Ovary (tissue), 9 donors: ENCODE results near the gene RBMS1. TPM values are rescaled to one million over a fixed set of nuclear protein-coding genes. Genes with fewer than 3 reads are reported as not detected.

Experiments
- DNase-seq, 5 donors: peaks; one replicate each; pipeline ENCODE4 v3.0.0-alpha.2; 2019 to 2020
- H3K27ac ChIP-seq, 2 donors: fragments of 200-600 bp; one replicate each; pipeline versions ENCODE4 v1.5.1 to v1.8.0; 2019 to 2022
- H3K27me3 ChIP-seq: fragments of 200-600 bp; one replicate; pipeline ENCODE4 v1.8.0; 2022
- H3K36me3 ChIP-seq: fragments of 200-600 bp; sonication (generic); one replicate; pipeline ENCODE4 v1.5.1; 2019
- H3K4me1 ChIP-seq: one replicate; pipeline ENCODE4 v1.8.1; 2013; ENCODE audit warnings: mild to moderate bottlenecking, moderate library complexity; ENCODE audit not compliant: insufficient read depth
- H3K4me3 ChIP-seq: fragments of 200-600 bp; sonication (generic); one replicate; pipeline ENCODE4 v1.5.1; 2017
- H3K9me3 ChIP-seq, 2 donors: fragments of 200-600 bp in 1 of 2; sonication (generic) in 1 of 2; one replicate each; pipeline versions ENCODE4 v1.5.1 to v1.8.1; 2013 to 2019; ENCODE audit warnings: mild to moderate bottlenecking in 1 of 2, moderate library complexity in 1 of 2
- CTCF ChIP-seq, 3 donors: fragments of 450-650 bp in 2 of 3; fragments of 200-600 bp in 1 of 3; IDR thresholded peaks; one replicate each; pipeline versions ENCODE4 v1.5.1 to v1.8.0; 2016 to 2022; ENCODE audit warnings: antibody characterized with exemption in 3 of 3, mild to moderate bottlenecking in 1 of 3
- EP300 ChIP-seq: sonication (generic); formaldehyde crosslinking; IDR thresholded peaks from one replicate; pipeline ENCODE4 v1.6.1; 2017; ENCODE audit warnings: antibody characterized with exemption
- POLR2A ChIP-seq: fragments of 450-650 bp; IDR thresholded peaks from one replicate; pipeline ENCODE4 v1.6.1; 2017; ENCODE audit warnings: antibody characterized with exemption, mild to moderate bottlenecking, moderate library complexity
- WGBS, 3 donors: extraction: QIAGEN DNeasy Blood & Tissue Kit in 1 of 3; methylation state at CpG; one replicate each; pipeline versions ENCODE4 v1.1.5 to v1.1.7; 2013 to 2017; 5-methylcytosine and 5-hydroxymethylcytosine counted together
- intact Hi-C, 4 donors: fragments of 100-400 bp; cut with DNase I; formaldehyde crosslinking; loops; one replicate each; pipeline versions ENCODE4 v1.11.0 to v1.15.1; 2022 to 2023
- polyA plus RNA-seq, 2 donors: library from polyadenylated mRNA; stranded (reverse); fragments of 200-250 nt in 1 of 2; fragments of 350-450 nt in 1 of 2; fragmentation: Illumina TruSeq in 1 of 2; extraction: RNeasy Lipid Tissue Mini Kit (QIAGEN cat#74804) in 1 of 2; gene quantifications; one replicate each; pipeline ENCODE4 v1.2.3, GENCODE V29; 2013 to 2014
- total RNA-seq, 7 donors: library from RNA; depleted of rRNA in 2 of 7; stranded (reverse); fragments of >200 nt in 2 of 7; fragmentation: NEBNext Ultra II Directional in 3 of 7; extraction: Animal tissue kit (Norgen Biotek cat#: 25700) in 3 of 7; gene quantifications; one replicate each; pipeline versions ENCODE4 v1.1.0 to v1.2.4, GENCODE V29; 2016 to 2023
- donor health status: DM: no; HTN: no; CAD: no; lungs with moderate emphysema.
- donor health status: DM: no; HTN: no; CAD: no.
- donor health status: Bipolar disorder and iron deficiency.
- donor health status: DM: yes; HTN: yes; CAD: no.
- donor health status: DM: no; HTN: no; CAD: no.
- donor health status: DM: yes; HTN: yes; CAD: no.

The RBMS1 gene
- total and polyA plus RNA-seq, 9 donors, result 50.7 to 91.9 (median 73.8) TPM

- Histone ChIP-seq H3K4me1 (no peaks in the 10 kb centered on the region), H3K27ac (no peak overlapping the region), H3K9me3 (no peaks in the 10 kb centered on the region), H3K4me3 (no peak overlapping the region), H3K27me3 (no peaks in the 10 kb centered on the region), H3K36me3 (no peaks in the 10 kb centered on the region)
- intact Hi-C loops, result no loop called here
- 91 to 100% (median 100%) methylated on average over 1 of the region's 1 CpG for WGBS, 3 donors
- no peak for DNase-seq
- no peak for TF ChIP-seq EP300
- TF ChIP-seq POLR2A, result no peak
These were observed 7.8 kb upstream of the RBMS1 start for GRCh38 chr2:160501370-160501769.

GRCh38 chr2:160499865-160500264 is 6.3 kb upstream of the RBMS1 start:
- no peak overlapping the region for H3K27ac ChIP-seq
- intact Hi-C loops, result loop anchor here in 1 of 4 donors (10.0 kb wide), 1 partner anchor 95 kb away; no protein-coding TSS in a partner anchor
- no peaks in the 10 kb centered on the region for H3K9me3 ChIP-seq
- no peak for TF ChIP-seq EP300
- TF ChIP-seq CTCF (IDR thresholded peaks at IDR 0.05), result no peak
- TF ChIP-seq POLR2A, result no peak
- H3K4me3 ChIP-seq, result no peak overlapping the region
- no peaks in the 10 kb centered on the region for H3K36me3 ChIP-seq
- no peaks in the 10 kb centered on the region for H3K4me1 ChIP-seq
- no peak for DNase-seq
- no peaks in the 10 kb centered on the region for H3K27me3 ChIP-seq
- 90 to 98% (median 96%) methylated on average over 1 of the region's 1 CpG for WGBS, 3 donors

GRCh38 chr2:160498137-160498536 is 4.5 kb upstream of the RBMS1 start:
- Histone ChIP-seq H3K4me3 (no peak overlapping the region), H3K36me3 (no peaks in the 10 kb centered on the region), H3K27me3 (no peaks in the 10 kb centered on the region), H3K9me3 (no peaks in the 10 kb centered on the region), H3K27ac (no peak overlapping the region), H3K4me1 (peaks cover 5% of the 10 kb centered on the region)
- TF ChIP-seq CTCF (IDR thresholded peaks at IDR 0.05) (no peak), POLR2A (no peak), EP300 (no peak)
- intact Hi-C loops, result loop anchor here in 1 of 4 donors (10.0 kb wide), 1 partner anchor 93 kb away; no protein-coding TSS in a partner anchor
- DNase-seq, result no peak
- WGBS, 3 donors, result 20 to 37% (median 31%) methylated on average over 5 of the region's 5 CpGs

- Histone ChIP-seq H3K9me3 (no peaks in the 10 kb centered on the region), H3K27me3 (no peaks in the 10 kb centered on the region), H3K4me1 (peaks cover 5% of the 10 kb centered on the region), H3K27ac (no peak overlapping the region), H3K36me3 (no peaks in the 10 kb centered on the region), H3K4me3 (peak overlapping the region; percentile 94)
- WGBS, 3 donors, result 4 to 6% (median 4%) methylated on average over 8 of the region's 8 CpGs
- peak; percentile 26 to 43 (median 30) for DNase-seq
- TF ChIP-seq CTCF (IDR thresholded peaks at IDR 0.05) (no peak), EP300 (no peak), POLR2A (no peak)
- intact Hi-C loops, result loop anchor here in 2 of 4 donors (5.0 to 10.0 kb wide), 2 partner anchors 89 to 173 kb away; no protein-coding TSS in a partner anchor
These were observed 616 bp upstream of the RBMS1 start for GRCh38 chr2:160494201-160494644.

GRCh38 chr2:160492401-160493226 is 993 bp downstream of the RBMS1 start:
- 0 to 1% (median 1%) methylated on average over 34 to 66 of the region's 66 CpGs for WGBS, 3 donors

More at GRCh38 chr2:160492401-160493226, 993 bp downstream of the RBMS1 start:
- DNase-seq, result peak; percentile 77 to 85 (median 82)
- H3K36me3 ChIP-seq, result no peaks in the 10 kb centered on the region
- H3K27me3 ChIP-seq, result no peaks in the 10 kb centered on the region
- H3K9me3 ChIP-seq, result no peaks in the 10 kb centered on the region
- TF ChIP-seq EP300, result no peak
- peak; percentile 30 for TF ChIP-seq POLR2A
- peak overlapping the region; percentile 94 for H3K4me3 ChIP-seq
- peaks cover 7% of the 10 kb centered on the region for H3K4me1 ChIP-seq
- peak overlapping the region; percentile 40 to 98 for H3K27ac ChIP-seq
- intact Hi-C loops, result loop anchor here in 2 of 4 donors (5.0 to 10.0 kb wide), 2 partner anchors 88 to 175 kb away; no protein-coding TSS in a partner anchor
